ENCODE measurements around the gene AATK.

The AATK gene

DNA sequence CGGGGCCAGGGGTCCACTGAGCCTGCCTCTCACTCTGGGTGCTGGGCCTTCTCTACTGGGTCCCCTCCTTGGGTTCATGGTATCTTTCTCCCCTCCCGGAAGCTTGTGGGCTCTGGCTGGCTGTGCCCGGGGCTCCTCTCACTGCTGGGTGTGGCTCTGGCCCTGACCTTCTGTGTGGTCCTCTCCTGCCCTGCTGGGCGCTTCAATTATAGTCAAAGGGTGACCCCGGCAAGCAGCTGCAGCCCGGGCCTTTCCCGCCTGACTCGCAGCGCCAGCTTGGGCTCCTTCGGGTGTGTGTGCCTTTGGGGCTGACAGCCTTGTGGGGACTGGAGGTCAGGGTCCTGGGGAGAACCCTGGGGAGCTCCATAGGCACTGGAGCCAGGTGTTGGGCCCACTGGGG lies 55.0 kb downstream of the AATK start:
- no peak for DNase-seq

DNA sequence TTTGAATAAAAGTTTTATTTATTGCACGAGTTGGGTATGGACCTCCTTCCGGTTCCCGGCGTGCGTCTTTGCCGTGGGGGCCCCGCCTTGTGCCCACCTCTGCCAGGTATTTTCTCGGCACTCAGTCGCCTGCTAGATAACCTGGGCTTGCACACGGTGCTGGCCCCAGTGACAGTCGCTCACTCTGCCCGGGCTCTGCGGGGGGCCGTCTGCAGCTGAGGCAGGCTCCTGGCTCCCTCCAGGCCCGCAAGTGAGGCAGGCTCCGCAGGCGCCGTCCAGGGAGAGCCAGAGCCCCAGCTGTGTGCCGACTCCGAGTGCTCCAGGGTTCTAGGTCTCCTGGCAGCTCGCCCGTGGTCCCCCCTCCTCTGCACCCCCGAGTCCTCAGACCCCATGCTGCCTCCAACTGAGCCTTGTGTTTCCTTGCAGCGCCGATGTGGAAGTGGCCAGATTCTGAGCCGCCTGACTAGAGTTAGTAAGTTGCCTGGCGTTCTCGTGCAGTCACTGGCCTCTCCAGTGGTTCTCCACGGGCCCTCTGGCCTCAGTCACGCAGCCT lies 55.5 kb downstream of the AATK start:
- no peak for DNase-seq

DNA sequence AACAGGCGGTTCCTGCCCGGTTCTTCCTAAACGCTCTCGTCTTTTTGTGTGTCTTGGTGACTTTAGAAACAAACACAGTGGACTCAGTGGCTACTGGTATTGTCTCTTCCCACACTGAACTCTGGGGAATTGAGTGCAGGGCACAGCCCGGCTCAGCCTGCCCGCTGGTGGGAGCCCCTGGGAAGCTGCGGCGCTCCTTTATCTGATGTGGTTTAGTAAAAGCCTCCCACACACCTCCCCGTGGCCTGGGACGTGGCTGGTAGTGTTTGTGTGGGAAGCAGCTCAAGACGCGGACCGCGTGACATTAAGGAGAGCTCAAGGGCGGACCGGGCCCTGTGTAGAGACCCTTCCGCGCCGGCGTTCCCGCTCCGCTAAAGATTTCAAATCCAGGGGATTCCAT lies 56.1 kb downstream of the AATK start:
- no peak for DNase-seq

GRCh38 chr17:81108220-81108619 lies 57.8 kb downstream of the AATK start:
- DNase-seq, result no peak

- DNase-seq, result no peak
Measured at GRCh38 chr17:81106716-81107115, 59.3 kb downstream of the AATK start.

DNA sequence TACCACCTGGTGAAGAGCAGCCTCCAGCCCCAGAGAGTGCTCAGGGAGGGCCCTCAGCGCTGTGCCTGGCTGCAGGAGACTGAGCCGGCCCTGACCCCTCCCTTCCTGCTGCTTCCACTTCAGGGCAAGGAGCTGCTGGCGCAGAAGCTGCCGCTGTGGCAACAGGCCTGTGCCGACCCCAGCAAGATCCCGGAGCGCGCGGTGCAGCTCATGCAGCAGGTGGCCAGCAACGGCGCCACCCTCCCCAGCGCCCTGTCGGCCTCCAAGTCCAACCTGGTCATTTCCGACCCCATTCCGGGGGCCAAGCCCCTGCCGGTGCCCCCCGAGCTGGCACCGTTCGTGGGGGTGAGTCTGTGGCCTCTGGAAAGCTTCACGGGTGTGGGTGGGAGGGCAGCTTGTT lies 62.6 kb downstream of the AATK start:
- no peak for DNase-seq

- no peak for DNase-seq
Measured at GRCh38 chr17:81102869-81103268, 63.2 kb downstream of the AATK start.

DNA sequence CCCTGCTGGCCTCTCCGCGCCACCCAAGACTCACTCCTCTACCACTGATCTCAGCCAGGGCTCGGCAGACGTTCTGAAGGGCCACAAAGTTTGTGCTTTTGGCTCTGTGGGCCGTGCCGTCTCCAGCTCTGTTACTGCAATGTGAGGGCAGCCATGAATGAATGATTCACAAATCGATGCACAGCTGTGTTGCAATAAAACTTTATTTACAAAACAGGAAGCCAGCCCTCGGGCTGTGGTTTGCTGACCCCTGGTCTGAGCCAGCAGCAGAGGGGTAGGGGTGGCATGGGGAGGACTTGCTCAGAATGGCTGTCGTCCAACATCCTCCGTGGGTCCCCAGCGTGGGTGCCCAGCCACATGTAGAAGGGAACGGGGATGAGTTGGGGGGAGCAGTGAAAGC lies 63.7 kb downstream of the AATK start:
- no peak for DNase-seq

GRCh38 chr17:81101614-81102306 lies 64.3 kb downstream of the AATK start:
- DNase-seq, result peak; percentile 98

DNA sequence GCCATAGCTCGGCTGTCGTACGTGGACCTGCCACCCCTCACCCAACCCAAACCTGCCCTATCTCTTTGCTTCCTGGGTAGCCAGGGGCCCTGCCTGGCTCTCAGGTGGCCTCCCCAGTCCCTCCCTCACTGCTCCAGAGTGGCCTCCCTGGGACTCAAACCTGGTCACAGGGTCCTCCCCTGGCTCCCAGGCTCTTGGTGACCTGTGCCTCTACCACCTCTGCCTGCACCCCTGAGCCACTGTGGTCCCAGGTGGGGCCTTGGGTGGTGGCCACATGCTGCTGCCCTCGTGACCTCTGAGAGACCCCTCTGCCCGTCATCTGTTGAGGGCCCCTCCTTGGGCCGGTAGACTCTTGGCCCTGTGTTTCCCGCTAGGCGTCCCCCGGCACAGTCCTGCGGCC lies 65.4 kb downstream of the AATK start:
- no peak for DNase-seq

- DNase-seq, result no peak
Measured at GRCh38 chr17:81099888-81100287, 66.1 kb downstream of the AATK start.

DNA sequence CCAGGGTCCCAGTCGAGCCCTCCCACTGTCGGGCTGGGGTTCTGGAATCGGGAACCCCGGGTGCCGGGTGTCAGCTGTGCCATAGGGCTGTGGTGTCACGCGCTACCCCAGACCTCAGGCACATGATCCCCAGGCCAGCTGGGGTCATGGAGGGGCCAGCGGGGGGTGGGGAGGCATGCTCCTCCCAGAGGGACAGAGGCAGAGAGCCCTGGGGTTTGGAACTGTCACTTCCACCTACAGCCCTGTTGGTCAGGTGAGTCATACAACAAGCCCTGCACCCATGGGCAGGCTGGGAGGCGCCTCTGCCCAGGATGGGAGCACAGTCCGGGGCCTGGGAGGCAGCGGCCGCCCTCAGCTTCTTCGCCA lies 68.1 kb downstream of the AATK start:
- DNase-seq, result no peak

- DNase-seq, result peak; percentile 95
Measured at GRCh38 chr17:81097134-81097942, 68.7 kb downstream of the AATK start.

DNA sequence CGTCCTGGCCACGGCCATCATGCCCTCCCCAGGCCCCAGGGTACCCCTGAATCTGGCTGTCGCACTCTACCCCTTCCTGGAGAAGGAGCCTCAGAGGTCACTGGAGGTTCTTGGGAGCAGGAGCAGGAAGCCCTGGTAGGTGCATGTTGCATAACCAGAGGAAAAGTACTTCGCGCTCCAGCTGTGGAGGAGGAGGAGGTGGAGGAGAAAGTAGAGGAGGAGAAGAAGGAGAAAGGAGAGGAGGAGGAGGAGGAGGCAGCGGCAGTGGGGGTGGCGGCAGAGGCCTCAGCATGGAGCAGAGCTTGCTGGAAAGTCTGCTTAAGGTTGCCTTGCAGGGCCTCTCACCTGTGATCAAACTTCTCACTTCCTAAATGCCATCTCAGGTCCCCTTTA lies 69.3 kb downstream of the AATK start:
- no peak for DNase-seq

GRCh38 chr17:81095383-81095762 lies 70.6 kb downstream of the AATK start:
- no peak for DNase-seq

DNA sequence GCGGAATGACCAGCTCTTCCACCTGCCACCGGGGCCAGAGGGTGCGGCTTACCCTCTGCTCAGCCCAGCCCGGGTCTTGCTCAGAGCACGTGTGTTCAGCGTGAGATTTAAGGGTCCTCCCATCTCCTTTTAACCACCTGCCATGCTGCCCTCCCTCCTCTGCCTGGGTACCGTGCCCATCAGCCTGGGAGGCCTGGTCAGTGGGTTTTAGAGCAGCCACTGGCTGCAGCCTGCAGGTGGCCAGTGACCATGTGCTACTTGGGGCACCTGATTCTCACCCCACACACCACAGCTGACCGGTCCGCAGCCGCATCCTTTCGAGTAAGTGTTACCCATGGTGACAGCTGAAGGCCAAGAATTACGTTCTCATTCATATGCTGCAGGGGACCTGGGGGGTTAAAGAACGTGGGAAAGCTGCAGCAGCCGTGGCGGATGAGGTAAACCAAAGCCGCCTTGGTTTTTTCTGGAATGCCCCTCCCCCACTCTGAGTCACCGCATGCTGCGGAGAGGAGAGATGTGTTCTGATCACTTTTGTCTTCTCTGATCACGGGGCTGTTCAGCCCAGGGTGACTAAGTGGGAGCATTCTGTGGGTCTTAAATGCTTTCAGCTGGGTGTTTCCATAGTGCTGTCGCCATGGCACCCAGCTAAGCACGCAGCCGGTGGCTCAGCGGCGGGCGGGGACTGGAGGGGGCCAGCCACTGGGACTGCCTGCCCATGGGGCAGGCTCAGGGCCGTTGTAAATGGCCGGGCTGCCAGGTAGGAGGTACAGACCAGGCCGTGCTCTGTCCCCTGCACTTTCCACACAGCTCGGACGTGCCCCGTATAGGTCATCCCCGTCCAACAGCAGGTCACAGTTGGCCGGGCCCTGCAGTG lies 71.3 kb downstream of the AATK start:
- DNase-seq, result peak; percentile 100

DNA sequence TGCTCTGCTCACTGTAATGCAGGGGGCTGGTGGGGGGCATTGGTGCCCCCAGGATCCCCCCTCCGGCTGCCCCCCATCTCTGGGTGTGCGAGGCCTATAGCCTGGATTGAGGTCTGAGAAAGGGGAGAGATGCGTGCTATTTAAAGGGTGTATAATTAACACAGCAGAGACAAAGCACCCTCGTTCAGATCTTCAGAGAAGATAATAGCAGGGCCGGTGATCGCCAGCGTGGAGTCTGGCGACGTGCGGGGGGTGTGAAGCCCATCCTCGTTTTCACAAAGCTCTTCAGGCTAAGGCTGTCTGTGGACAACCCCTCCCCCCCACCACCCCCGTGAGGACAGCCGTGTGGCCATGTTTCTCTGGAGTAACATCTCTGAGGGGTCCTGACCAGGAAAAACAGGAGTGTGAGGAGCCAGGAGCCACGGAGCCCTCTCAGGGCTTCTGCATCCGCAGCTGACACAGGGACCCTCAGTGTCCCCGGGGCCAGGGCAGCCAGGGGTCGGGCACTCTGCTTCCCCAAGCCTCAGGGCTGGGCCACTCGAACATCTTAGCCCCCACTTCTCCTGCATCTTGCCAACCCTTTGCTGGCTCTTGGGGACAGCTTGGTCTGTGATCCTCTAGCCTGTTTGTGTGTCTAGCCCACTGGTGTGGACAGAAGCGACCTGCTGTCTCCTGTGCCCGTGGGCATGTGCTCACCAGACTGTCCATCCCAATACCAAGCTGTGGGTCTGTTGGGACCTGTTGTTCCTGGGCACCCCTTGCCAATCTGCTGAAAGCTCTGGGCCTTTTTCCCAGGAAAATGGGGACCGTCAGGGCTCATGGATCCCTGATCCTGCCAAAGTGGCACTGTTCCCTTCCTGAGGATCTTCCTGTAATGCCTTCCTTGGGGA lies 72.2 kb downstream of the AATK start:
- no peak for DNase-seq

- DNase-seq, result no peak
Measured at GRCh38 chr17:81092518-81093095, 73.4 kb downstream of the AATK start.

GRCh38 chr17:81091774-81092517 lies 74.1 kb downstream of the AATK start:
- peak; percentile 79 for DNase-seq

DNA sequence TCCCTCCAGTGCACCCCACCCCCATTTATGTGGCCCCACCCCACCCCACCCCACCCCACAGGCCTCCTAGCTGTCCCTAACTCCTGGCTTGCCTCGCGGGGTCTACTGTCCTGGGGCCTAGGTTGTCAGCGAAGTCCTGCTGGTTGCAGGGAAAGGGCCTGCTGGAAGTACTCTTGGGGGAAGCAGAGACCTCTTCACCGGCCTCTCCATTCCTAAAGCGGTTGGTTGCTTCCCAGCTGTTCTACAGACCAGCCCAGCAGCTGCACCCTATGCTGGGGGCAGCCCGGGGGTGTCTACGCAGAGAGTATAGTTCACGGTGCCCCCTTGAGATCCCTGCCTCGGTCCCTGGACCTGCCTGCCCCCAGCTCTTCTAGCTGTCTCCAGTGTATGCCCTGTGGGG lies 74.9 kb downstream of the AATK start:
- no peak for DNase-seq

Measured in islet precursor cell (in vitro differentiated cells).